GM12875 (cell line): ENCODE data around the gene ENDOU.

Source experiments
- H3K4me3 ChIP-seq: one replicate; pipeline ENCODE4 v1.5.1; 2011; ENCODE audit warnings: low read depth, low read length, control low read depth
- CTCF ChIP-seq: IDR thresholded peaks from 2 replicates; pipeline ENCODE4 v1.5.1; 2011; ENCODE audit warnings: low read depth, mild to moderate bottlenecking, control low read depth, inconsistent platforms, low read length, moderate library complexity, borderline replicate concordance; ENCODE audit not compliant: insufficient read depth

ENDOU gene

GRCh38 chr12:47725091-47725772 is at the start of gene ENDOU:
Gene ENDOU, minus strand, starts transcription at chr12:47725490. Its CDS starts 77 bp downstream, at chr12:47725413.
- no peak within 1 kb of the TSS for H3K4me3 ChIP-seq
- TF ChIP-seq CTCF: no peak

- no peak for TF ChIP-seq CTCF
- no peak overlapping the region for H3K4me3 ChIP-seq
These were observed 49.4 kb upstream of the ENDOU start for GRCh38 chr12:47774663-47775062.

GRCh38 chr12:47773858-47774580 is 48.7 kb upstream of the ENDOU start:
- H3K4me3 ChIP-seq: peak overlapping the region; percentile 61
- no peak for TF ChIP-seq CTCF

- H3K4me3 ChIP-seq: peak within 1 kb of the TSS; percentile 61
These were observed 48.0 kb upstream of the ENDOU start, which contains the start of gene SLC48A1 for GRCh38 chr12:47773062-47773857. Gene SLC48A1, plus strand, starts transcription at chr12:47773238. Its CDS starts 67 bp downstream, at chr12:47773305.

GRCh38 chr12:47772738-47773061 is 47.4 kb upstream of the ENDOU start:
- H3K4me3 ChIP-seq: peak overlapping the region; percentile 38
- no peak for TF ChIP-seq CTCF

More at GRCh38 chr12:47773062-47773857, 48.0 kb upstream of the ENDOU start, which contains the start of gene SLC48A1:
- TF ChIP-seq CTCF: peak; percentile 43

GRCh38 chr12:47772094-47772660 is 46.9 kb upstream of the ENDOU start:
- no peak overlapping the region for H3K4me3 ChIP-seq
- no peak for TF ChIP-seq CTCF
